HepG2 (cell line): ENCODE data around the gene MBIP. TPM values are rescaled to one million over a fixed set of nuclear protein-coding genes. Genes with fewer than 3 reads are reported as not detected.

Source experiments
- FOXK1 ChIP-seq: sonication (generic); formaldehyde crosslinking; IDR thresholded peaks from 2 replicates; pipeline ENCODE4 v1.4.0; 2020; ENCODE audit warnings: low read depth, missing genetic modification reagents, borderline replicate concordance
- KDM3A ChIP-seq: IDR thresholded peaks from 2 replicates; pipeline ENCODE4 v1.6.1; 2018; ENCODE audit warnings: low read depth, missing compliant biosample characterization
- KLF13 ChIP-seq: sonication (generic); formaldehyde crosslinking; IDR thresholded peaks from 2 replicates; pipeline ENCODE4 v1.4.0; 2020; ENCODE audit warnings: mild to moderate bottlenecking, missing genetic modification reagents
- RBM22 ChIP-seq: fragments of 200-400 bp; formaldehyde crosslinking; optimal IDR thresholded peaks from 2 replicates; pipeline ENCODE3; 2017; ENCODE audit warnings: mild to moderate bottlenecking, low read length, moderate library complexity
- SAFB2 ChIP-seq: sonication (generic); formaldehyde crosslinking; IDR thresholded peaks from 2 replicates; pipeline ENCODE4 v1.5.1; 2020; ENCODE audit warnings: missing genetic modification reagents, low read depth, mild to moderate bottlenecking, borderline replicate concordance
- TAF15 ChIP-seq: fragments of 200-400 bp; formaldehyde crosslinking; IDR thresholded peaks from one replicate; pipeline ENCODE4 v1.6.1; 2018; ENCODE audit warnings: mild to moderate bottlenecking, low read depth, low read length; ENCODE audit not compliant: poor library complexity, severe bottlenecking
- TBX2 ChIP-seq: sonication (generic); formaldehyde crosslinking; IDR thresholded peaks from 2 replicates; pipeline ENCODE4 v1.5.0; 2020; ENCODE audit warnings: missing genetic modification reagents, mild to moderate bottlenecking, borderline replicate concordance
- ZBTB2 ChIP-seq: sonication (generic); formaldehyde crosslinking; IDR thresholded peaks from 2 replicates; pipeline ENCODE4 v1.8.0; 2022; ENCODE audit warnings: low read depth, missing genetic modification reagents
- ZNF142 ChIP-seq: sonication (generic); formaldehyde crosslinking; IDR thresholded peaks from 2 replicates; pipeline ENCODE4 v1.4.0; 2020; ENCODE audit warnings: missing genetic modification reagents
- ZNF407 ChIP-seq: sonication (generic); formaldehyde crosslinking; IDR thresholded peaks from one replicate; pipeline ENCODE4 v1.5.1; 2020; ENCODE audit warnings: mild to moderate bottlenecking, missing genetic modification reagents; ENCODE audit errors: not compliant biosample characterization
- ZNF546 ChIP-seq: sonication (generic); formaldehyde crosslinking; conservative IDR thresholded peaks from 2 replicates; pipeline ENCODE4 v1.8.1; 2023; ENCODE audit warnings: mild to moderate bottlenecking, missing genetic modification reagents
- ZNF768 ChIP-seq: sonication (generic); formaldehyde crosslinking; IDR thresholded peaks from 2 replicates; pipeline ENCODE4 v1.4.0; 2020; ENCODE audit warnings: missing genetic modification reagents
- polyA plus RNA-seq, 8 experiments: library from polyadenylated mRNA; depleted of rRNA in 3 of 8; stranded (reverse) in 7 of 8; unstranded in 1 of 8; fragments of >200 nt; fragmentation: Illumina TruSeq in 4 of 8; extraction: Trizol in 4 of 8; gene quantifications; 2 replicates each; pipeline versions ENCODE4 v1.2.1 to v1.2.3, GENCODE V29; 2011 to 2016; ENCODE audit warnings: low read depth in 4 of 8, missing spikeins in 1 of 8, mixed read lengths in 1 of 8; ENCODE audit not compliant: insufficient read depth in 1 of 8
- total RNA-seq, 5 experiments: library from RNA; depleted of rRNA; stranded (reverse); fragments of >200 nt; fragmentation: Illumina TruSeq; extraction: Trizol; gene quantifications; 2 replicates each; pipeline ENCODE4 v1.2.3, GENCODE V29; 2016; ENCODE audit warnings: low read depth in 1 of 5

The MBIP gene
- total and polyA plus RNA-seq, 2 of the 13 experiments (the other 11 are each of a cell fraction or from before 2014, with no cell fraction given) = 48.1 to 48.6 TPM

GRCh38 chr14:36320897-36321381 lies 502 bp upstream of the MBIP start (continued):
- TF ChIP-seq ZBTB2 (CRISPR knock-in tag) (no peak), RBM22 (no peak), ZNF768 (no peak), ZNF407 (CRISPR knock-in tag) (no peak), ZNF546 (CRISPR knock-in tag) (0 out of 2 replicates have a peak, but pooled peaks have one; percentile 0), TAF15 (no peak), FOXK1 (CRISPR knock-in tag) (no peak), ZNF142 (CRISPR knock-in tag) (no peak; the same call in 1 of the 2 replicates), KLF13 (CRISPR knock-in tag) (no peak), KDM3A (no peak), TBX2 (CRISPR knock-in tag) (no peak), SAFB2 (CRISPR knock-in tag) (no peak)
